Lung (tissue), 12 donors: ENCODE results near the gene ING1. TPM values are rescaled to one million over a fixed set of nuclear protein-coding genes. Genes with fewer than 3 reads are reported as not detected.

Experiments
- ATAC-seq: fragments of 200-7000 bp; cut with Tn5 transposase; one replicate; pipeline ENCODE4 v1.9.1; 2020; ENCODE audit warnings: moderate number of reproducible peaks; ENCODE audit not compliant: insufficient read depth, low FRiP score
- DNase-seq, 3 donors: peaks; one replicate each; pipeline ENCODE4 v3.0.0-alpha.2; 2013 to 2017
- H3K27ac ChIP-seq, 2 donors: one replicate each; pipeline ENCODE4 v1.5.1; 2013; ENCODE audit warnings: mild to moderate bottlenecking in 2 of 2, moderate library complexity in 2 of 2, control low read depth in 1 of 2, inconsistent platforms in 1 of 2, low read depth in 1 of 2, low read length in 1 of 2
- H3K27me3 ChIP-seq, 3 donors: one replicate each; pipeline ENCODE4 v1.5.1; 2013; ENCODE audit warnings: low read length in 2 of 3; ENCODE audit not compliant: control insufficient read depth in 3 of 3, insufficient read depth in 3 of 3
- H3K36me3 ChIP-seq, 4 donors: one replicate each; pipeline ENCODE4 v1.5.1; 2013; ENCODE audit warnings: low read length in 4 of 4, mild to moderate bottlenecking in 1 of 4, moderate library complexity in 1 of 4; ENCODE audit not compliant: control insufficient read depth in 4 of 4, insufficient read depth in 4 of 4
- H3K4me1 ChIP-seq, 5 donors: one replicate each; pipeline ENCODE4 v1.5.1; 2013; ENCODE audit warnings: low read length in 5 of 5, mild to moderate bottlenecking in 2 of 5, moderate library complexity in 1 of 5; ENCODE audit not compliant: control insufficient read depth in 5 of 5, insufficient read depth in 5 of 5
- H3K4me3 ChIP-seq: one replicate; pipeline ENCODE4 v1.5.1; 2013; ENCODE audit warnings: mild to moderate bottlenecking, control low read depth, moderate library complexity
- H3K9ac ChIP-seq, 2 donors: one replicate each; pipeline ENCODE4 v1.5.1; 2013; ENCODE audit warnings: low read length in 2 of 2, control low read depth in 1 of 2; ENCODE audit not compliant: insufficient read depth in 1 of 2
- H3K9me3 ChIP-seq, 4 donors: one replicate each; pipeline ENCODE4 v1.5.1; 2013; ENCODE audit warnings: low read length in 3 of 4, mild to moderate bottlenecking in 1 of 4, moderate library complexity in 1 of 4; ENCODE audit not compliant: control insufficient read depth in 4 of 4, insufficient read depth in 3 of 4
- WGBS, 2 donors: extraction: QIAGEN DNeasy Blood & Tissue Kit; methylation state at CpG; one replicate each; pipeline ENCODE4 v1.1.7; 2013; 5-methylcytosine and 5-hydroxymethylcytosine counted together
- polyA plus RNA-seq, 2 donors: library from polyadenylated mRNA; stranded (reverse); fragments of 200-250 nt; gene quantifications; one replicate each; pipeline ENCODE4 v1.2.1, GENCODE V29; 2013
- total RNA-seq, 2 donors: library from RNA; depleted of rRNA in 1 of 2; stranded (reverse); fragments of >200 nt in 1 of 2; gene quantifications; one replicate each; pipeline ENCODE4 v1.2.1, GENCODE V29; 2014 to 2021
- TF ChIP-seq, protein P1 (sequence below): IDR thresholded peaks from 2 replicates; pipeline ENCODE4 v1.5.1; 2012; ENCODE audit warnings: mild to moderate bottlenecking; ENCODE audit errors: control extremely low read depth, extremely low read depth
- donor health status: control.
- donor health status: control.
- donor health status: Bipolar disorder and iron deficiency.
- donor health status: healthy.
- donor health status: DM: yes; HTN: yes; CAD: no.

Gene ING1
- total and polyA plus RNA-seq, 4 donors = 8.8 to 20.6 (median 17.1) TPM

DNA sequence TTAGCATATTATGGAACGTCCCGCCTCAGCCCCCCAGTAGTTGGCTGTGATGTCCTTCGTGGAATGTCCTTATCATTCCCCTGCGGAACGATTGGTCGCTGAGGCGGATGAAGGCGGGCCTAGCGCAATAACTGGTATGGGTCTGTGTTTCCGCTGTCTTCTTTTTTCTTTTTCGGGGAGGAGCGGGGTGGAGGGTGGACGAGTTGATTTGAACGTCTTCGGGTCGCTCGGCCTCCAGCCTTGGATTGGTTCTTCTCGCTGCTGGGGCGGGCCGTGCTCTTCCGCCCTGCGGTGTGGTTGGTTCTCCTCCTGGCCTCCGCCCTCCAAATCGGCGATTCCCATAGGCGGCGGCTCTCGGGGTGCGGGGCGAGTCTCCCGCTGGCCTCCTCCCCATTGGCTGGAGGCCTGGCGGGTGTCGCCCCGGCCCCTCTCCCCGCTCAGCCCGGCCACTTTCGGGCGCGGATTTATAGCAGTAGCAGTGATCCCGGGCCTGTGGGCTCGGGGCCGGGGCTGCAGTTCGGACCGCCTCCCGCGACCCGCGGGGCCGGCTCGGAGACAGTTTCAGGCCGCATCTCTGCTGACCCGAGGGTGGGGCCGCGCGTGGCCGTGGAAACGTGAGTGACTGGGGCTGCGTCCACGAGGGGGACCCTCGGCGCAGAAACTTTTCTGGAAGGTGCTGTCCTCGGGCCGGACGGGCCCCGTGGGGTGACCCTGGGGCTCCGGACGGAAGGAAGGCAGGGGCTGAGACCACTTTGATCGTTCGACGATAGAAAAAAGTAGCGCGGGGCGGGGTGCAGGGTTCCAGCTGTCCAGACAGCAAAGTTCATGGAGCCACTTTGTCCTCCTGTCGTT lies 2.1 kb downstream of the ING1 start:
- 0 to 1% methylated on average over 70 to 74 of the region's 74 CpGs for WGBS, 2 donors
- peaks cover 0 to 3% (median 0%) of the 10 kb centered on the region in 4 donors for H3K9me3 ChIP-seq
- H3K27ac ChIP-seq = peak overlapping the region; percentile 97 to 98
- DNase-seq (peak; percentile 99 to 100 (median 100)), ATAC-seq (peak; percentile 69)
- H3K27me3 ChIP-seq = no peaks in the 10 kb centered on the region
- peaks cover 4 to 24% (median 8%) of the 10 kb centered on the region in 5 donors for H3K4me1 ChIP-seq
- TF ChIP-seq, protein P1, sequence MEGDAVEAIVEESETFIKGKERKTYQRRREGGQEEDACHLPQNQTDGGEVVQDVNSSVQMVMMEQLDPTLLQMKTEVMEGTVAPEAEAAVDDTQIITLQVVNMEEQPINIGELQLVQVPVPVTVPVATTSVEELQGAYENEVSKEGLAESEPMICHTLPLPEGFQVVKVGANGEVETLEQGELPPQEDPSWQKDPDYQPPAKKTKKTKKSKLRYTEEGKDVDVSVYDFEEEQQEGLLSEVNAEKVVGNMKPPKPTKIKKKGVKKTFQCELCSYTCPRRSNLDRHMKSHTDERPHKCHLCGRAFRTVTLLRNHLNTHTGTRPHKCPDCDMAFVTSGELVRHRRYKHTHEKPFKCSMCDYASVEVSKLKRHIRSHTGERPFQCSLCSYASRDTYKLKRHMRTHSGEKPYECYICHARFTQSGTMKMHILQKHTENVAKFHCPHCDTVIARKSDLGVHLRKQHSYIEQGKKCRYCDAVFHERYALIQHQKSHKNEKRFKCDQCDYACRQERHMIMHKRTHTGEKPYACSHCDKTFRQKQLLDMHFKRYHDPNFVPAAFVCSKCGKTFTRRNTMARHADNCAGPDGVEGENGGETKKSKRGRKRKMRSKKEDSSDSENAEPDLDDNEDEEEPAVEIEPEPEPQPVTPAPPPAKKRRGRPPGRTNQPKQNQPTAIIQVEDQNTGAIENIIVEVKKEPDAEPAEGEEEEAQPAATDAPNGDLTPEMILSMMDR = no peak
- peak overlapping the region; percentile 72 for H3K4me3 ChIP-seq
- peak overlapping the region; percentile 69 to 87 for H3K9ac ChIP-seq
- H3K36me3 ChIP-seq = peaks cover 0 to 17% (median 7%) of the 10 kb centered on the region in 4 donors

DNA sequence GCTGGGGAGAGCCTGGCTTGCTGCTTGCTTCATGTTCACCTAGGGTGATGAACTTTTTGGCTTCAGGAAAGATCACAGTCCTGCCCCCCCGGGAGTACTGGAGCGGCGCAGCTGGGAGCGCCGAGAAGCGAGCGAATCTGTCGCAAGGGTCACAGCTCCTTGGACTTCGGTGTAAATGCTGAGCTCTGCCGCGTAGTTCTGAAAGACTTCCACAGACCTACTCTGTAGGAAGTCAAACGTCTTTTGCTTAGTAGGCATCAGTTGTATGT lies 2.7 kb downstream of the ING1 start:
- DNase-seq (peak in 1 of 3 donors; percentile 50), ATAC-seq (no peak)
- Histone ChIP-seq H3K9ac (peak overlapping the region; percentile 69 to 87), H3K27ac (peak overlapping the region; percentile 96 to 98), H3K4me3 (peak overlapping the region; percentile 72), H3K9me3 (peaks cover 0 to 3% (median 0%) of the 10 kb centered on the region in 4 donors), H3K27me3 (no peaks in the 10 kb centered on the region), H3K4me1 (peaks cover 3 to 23% (median 7%) of the 10 kb centered on the region in 5 donors), H3K36me3 (peaks cover 0 to 21% (median 7%) of the 10 kb centered on the region in 4 donors)
- WGBS, 2 donors = 0% methylated on average over 12 of the region's 12 CpGs
- TF ChIP-seq, protein P1 = no peak

DNA sequence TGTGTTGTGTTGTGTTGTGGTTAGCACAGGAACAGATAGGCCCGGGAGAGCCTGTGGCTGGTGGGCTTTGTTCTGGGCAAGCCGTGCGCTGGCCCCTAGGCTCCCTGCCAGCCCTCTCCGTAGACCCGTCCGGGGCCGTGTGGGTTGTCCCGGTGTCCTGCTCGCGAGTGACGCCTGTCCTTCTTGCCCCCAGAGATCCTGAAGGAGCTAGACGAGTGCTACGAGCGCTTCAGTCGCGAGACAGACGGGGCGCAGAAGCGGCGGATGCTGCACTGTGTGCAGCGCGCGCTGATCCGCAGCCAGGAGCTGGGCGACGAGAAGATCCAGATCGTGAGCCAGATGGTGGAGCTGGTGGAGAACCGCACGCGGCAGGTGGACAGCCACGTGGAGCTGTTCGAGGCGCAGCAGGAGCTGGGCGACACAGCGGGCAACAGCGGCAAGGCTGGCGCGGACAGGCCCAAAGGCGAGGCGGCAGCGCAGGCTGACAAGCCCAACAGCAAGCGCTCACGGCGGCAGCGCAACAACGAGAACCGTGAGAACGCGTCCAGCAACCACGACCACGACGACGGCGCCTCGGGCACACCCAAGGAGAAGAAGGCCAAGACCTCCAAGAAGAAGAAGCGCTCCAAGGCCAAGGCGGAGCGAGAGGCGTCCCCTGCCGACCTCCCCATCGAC lies 5.7 kb downstream of the ING1 start:
- H3K9me3 ChIP-seq = peaks cover 0 to 3% (median 0%) of the 10 kb centered on the region in 4 donors
- H3K36me3 ChIP-seq = peaks cover 0 to 21% (median 7%) of the 10 kb centered on the region in 4 donors
- ATAC-seq (no peak), DNase-seq (no peak)
- peaks cover 0 to 18% (median 4%) of the 10 kb centered on the region in 5 donors for H3K4me1 ChIP-seq
- no peak overlapping the region for H3K9ac ChIP-seq
- WGBS, 2 donors = 98% methylated on average over 59 to 61 of the region's 61 CpGs
- no peaks in the 10 kb centered on the region for H3K27me3 ChIP-seq
- no peak overlapping the region for H3K4me3 ChIP-seq
- H3K27ac ChIP-seq = no peak overlapping the region
- TF ChIP-seq, protein P1 = no peak
